PC-9 (cell line): ENCODE results near the gene HAO2. TPM values are rescaled to one million over a fixed set of nuclear protein-coding genes. Genes with fewer than 3 reads are reported as not detected.

Source experiments
- Bru-seq: library from RNA; stranded (reverse); fragments of 400-500 nt; gene quantifications from one replicate; lab custom pipeline; 2021; lab: Mats Ljungman, UMichigan
- BruChase-seq, 2 experiments: library from RNA; stranded (reverse); fragments of 400-500 nt; gene quantifications; one replicate each; lab custom pipeline; 2021; lab: Mats Ljungman, UMichigan
- BruUV-seq: library from RNA; stranded (reverse); fragments of 400-500 nt; replicated peaks from 2 replicates; lab custom pipeline; 2021; lab: Mats Ljungman, UMichigan
- CTCF ChIA-PET: fragments of 300-600 bp; sonication (Branson Sonifier 250); formaldehyde crosslinking; loops from one replicate; lab custom pipeline; 2022; ENCODE audit warnings: antibody characterized with exemption; lab: Charles Lee
- POLR2A ChIA-PET: fragments of 300-600 bp; sonication (Branson Sonifier 250); formaldehyde crosslinking; loops from one replicate; lab custom pipeline; 2022; ENCODE audit warnings: antibody characterized with exemption; ENCODE audit not compliant: unreplicated experiment; lab: Charles Lee
- DNase-seq, 2 experiments: peaks; one replicate each; pipeline versions ENCODE4 v3.0.0 to v3.0.0-alpha.2; 2015 to 2022; ENCODE audit warnings: mixed read lengths in 1 of 2
- H2AFZ ChIP-seq: fragments of 200-600 bp; sonication (generic); 2 replicates; pipeline ENCODE4 v1.8.1; 2017; ENCODE audit warnings: antibody characterized with exemption
- H3F3A ChIP-seq: fragments of 200-600 bp; sonication (generic); 2 replicates; pipeline ENCODE4 v1.8.1; 2017; ENCODE audit warnings: antibody characterized with exemption, mild to moderate bottlenecking, low read depth; ENCODE audit not compliant: insufficient read depth
- H3K27ac ChIP-seq: fragments of 200-600 bp; sonication (generic); 2 replicates; pipeline ENCODE4 v1.6.1; 2016; ENCODE audit warnings: mixed run types
- H3K27me3 ChIP-seq: fragments of 200-600 bp; sonication (generic); 2 replicates; pipeline ENCODE4 v1.6.1; 2016; ENCODE audit warnings: low read depth, mixed run types; ENCODE audit not compliant: insufficient read depth
- H3K36me3 ChIP-seq: fragments of 200-600 bp; sonication (generic); 2 replicates; pipeline ENCODE4 v1.6.1; 2016; ENCODE audit warnings: low read depth, mixed run types
- H3K4me1 ChIP-seq: fragments of 200-600 bp; sonication (generic); replicated peaks from 2 replicates; pipeline ENCODE4 v1.6.1; 2016; ENCODE audit warnings: mixed run types; ENCODE audit not compliant: insufficient read depth
- H3K4me2 ChIP-seq: fragments of 200-600 bp; sonication (generic); 2 replicates; pipeline ENCODE4 v1.6.1; 2017; ENCODE audit warnings: mixed run types
- H3K4me3 ChIP-seq: fragments of 200-600 bp; sonication (generic); 2 replicates; pipeline ENCODE4 v1.6.1; 2016; ENCODE audit warnings: mixed run types
- H3K79me2 ChIP-seq: fragments of 200-600 bp; sonication (generic); 2 replicates; pipeline ENCODE4 v1.6.1; 2017; ENCODE audit warnings: low read depth, mixed run types
- H3K9me2 ChIP-seq: fragments of 200-600 bp; sonication (generic); 2 replicates; pipeline ENCODE4 v1.8.1; 2017; ENCODE audit warnings: mild to moderate bottlenecking; ENCODE audit not compliant: insufficient read depth
- H3K9me3 ChIP-seq: fragments of 200-600 bp; sonication (generic); 2 replicates; pipeline ENCODE4 v1.8.1; 2016; ENCODE audit warnings: low read depth; ENCODE audit not compliant: insufficient read depth
- H4K20me1 ChIP-seq: fragments of 200-600 bp; sonication (generic); 2 replicates; pipeline ENCODE4 v1.8.1; 2017; ENCODE audit not compliant: insufficient read depth
- CTCF ChIP-seq: fragments of 200-600 bp; sonication (generic); conservative IDR thresholded peaks from 2 replicates; pipeline ENCODE4 v1.6.1; 2017; ENCODE audit warnings: mixed run types, antibody characterized with exemption, mild to moderate bottlenecking, moderate library complexity
- EZH2 ChIP-seq: fragments of 200-600 bp; sonication (generic); IDR thresholded peaks from 2 replicates; pipeline ENCODE4 v1.8.0; 2017; ENCODE audit warnings: antibody characterized with exemption, low read depth
- intact Hi-C: fragments of 100-400 bp; cut with micrococcal nuclease; formaldehyde crosslinking; loops from one replicate; pipeline ENCODE4 v1.10.0; 2022; ENCODE audit not compliant: unreplicated experiment
- long read RNA-seq: library from polyadenylated mRNA; stranded (forward); transcript quantifications from one replicate; pipeline ENCODE4 v2.0.0, GENCODE V29; 2022
- total RNA-seq: library from RNA; stranded (reverse); gene quantifications from 2 replicates; pipeline ENCODE4 v1.2.3, GENCODE V29; 2021

HAO2 gene
- not detected in 2 replicates for total RNA-seq
- Bru-seq, nascent RNA = percentile 6 among the genes with signal in this experiment
- percentile 5 among the genes with signal in this experiment for BruChase-seq, experiment 1, labeled RNA remaining after a 2-hour chase
- not detected for BruChase-seq, experiment 2, labeled RNA remaining after a 6-hour chase
- long read RNA-seq = 0 reads

GRCh38 chr1:119368554-119368953 lies at the start of gene HAO2:
HAO2 (plus strand) TSS chr1:119368785; CDS start chr1:119381086, 12,301 bp downstream.
- H3K4me1 ChIP-seq = peaks cover 13% of the 10 kb centered on the region
- H3K27ac ChIP-seq = no peak within 1 kb of the TSS
- no peaks in the 10 kb centered on the region for H3K36me3 ChIP-seq
- H2AFZ ChIP-seq = no peak within 1 kb of the TSS
- no peaks in the 10 kb centered on the region for H4K20me1 ChIP-seq
- no peak for DNase-seq
- H3K79me2 ChIP-seq = no peaks in the 10 kb centered on the region
- intact Hi-C loops = loop anchor here (2.0 kb wide), 1 partner anchor 1292 kb away; no protein-coding TSS in a partner anchor
- ChIA-PET POLR2A (no interaction called here), CTCF (no interaction called here)
- H3K4me3 ChIP-seq = no peak within 1 kb of the TSS
- H3K27me3 ChIP-seq = no peaks in the 10 kb centered on the region
- H3K4me2 ChIP-seq = no peak within 1 kb of the TSS
- no peaks in the 10 kb centered on the region; the same call in 1 of the 2 replicates for H3K9me3 ChIP-seq
- peaks cover 7% of the 10 kb centered on the region; the same call in 1 of the 2 replicates for H3F3A ChIP-seq
- no TSS peak for BruUV-seq
- TF ChIP-seq EZH2 = no peak
- no peak for TF ChIP-seq CTCF
- H3K9me2 ChIP-seq = no peaks in the 10 kb centered on the region

- Histone ChIP-seq H3K4me1 (no peaks in the 10 kb centered on the region), H3K9me2 (no peaks in the 10 kb centered on the region), H3K27me3 (no peaks in the 10 kb centered on the region; the same call in 1 of the 2 replicates), H3K27ac (no peak overlapping the region), H4K20me1 (no peaks in the 10 kb centered on the region), H3K4me2 (no peak overlapping the region), H3K79me2 (no peaks in the 10 kb centered on the region), H3K4me3 (no peak overlapping the region), H3F3A (no peaks in the 10 kb centered on the region), H2AFZ (no peak overlapping the region), H3K36me3 (no peaks in the 10 kb centered on the region), H3K9me3 (no peaks in the 10 kb centered on the region)
- CTCF ChIA-PET = interaction anchor here (0.6 kb wide), 1 partner anchor 348 kb away, joined by 3 read pairs; no protein-coding TSS in a partner anchor
- POLR2A ChIA-PET = no interaction called here
- no peak for DNase-seq
- TF ChIP-seq CTCF (no peak), EZH2 (no peak)
- BruUV-seq = no TSS peak
- intact Hi-C loops = no loop called here
Measured at GRCh38 chr1:119320100-119320499, 48.5 kb upstream of the HAO2 start.

- Histone ChIP-seq H3K36me3 (no peaks in the 10 kb centered on the region), H3K4me2 (no peak overlapping the region), H3K4me3 (no peak overlapping the region), H3K4me1 (no peaks in the 10 kb centered on the region), H3K27ac (no peak overlapping the region), H3F3A (no peaks in the 10 kb centered on the region), H3K27me3 (peaks cover 3% of the 10 kb centered on the region; the same call in 1 of the 2 replicates), H2AFZ (no peak overlapping the region), H3K9me2 (no peaks in the 10 kb centered on the region), H4K20me1 (no peaks in the 10 kb centered on the region), H3K79me2 (no peaks in the 10 kb centered on the region), H3K9me3 (no peaks in the 10 kb centered on the region)
- TF ChIP-seq CTCF = no peak
- no peak for TF ChIP-seq EZH2
- DNase-seq = no peak
- no TSS peak for BruUV-seq
- intact Hi-C loops = no loop called here
- ChIA-PET POLR2A (no interaction called here), CTCF (no interaction called here)
Measured at GRCh38 chr1:119321666-119322419, 46.7 kb upstream of the HAO2 start.
